ENCODE measurements around the gene CAMK1D.
"Not testable (repeated sequence)": the region's sequence is repeated elsewhere in the genome, so short reads cannot be mapped to it uniquely, and the experiment has no call there.

The CAMK1D gene

DNA sequence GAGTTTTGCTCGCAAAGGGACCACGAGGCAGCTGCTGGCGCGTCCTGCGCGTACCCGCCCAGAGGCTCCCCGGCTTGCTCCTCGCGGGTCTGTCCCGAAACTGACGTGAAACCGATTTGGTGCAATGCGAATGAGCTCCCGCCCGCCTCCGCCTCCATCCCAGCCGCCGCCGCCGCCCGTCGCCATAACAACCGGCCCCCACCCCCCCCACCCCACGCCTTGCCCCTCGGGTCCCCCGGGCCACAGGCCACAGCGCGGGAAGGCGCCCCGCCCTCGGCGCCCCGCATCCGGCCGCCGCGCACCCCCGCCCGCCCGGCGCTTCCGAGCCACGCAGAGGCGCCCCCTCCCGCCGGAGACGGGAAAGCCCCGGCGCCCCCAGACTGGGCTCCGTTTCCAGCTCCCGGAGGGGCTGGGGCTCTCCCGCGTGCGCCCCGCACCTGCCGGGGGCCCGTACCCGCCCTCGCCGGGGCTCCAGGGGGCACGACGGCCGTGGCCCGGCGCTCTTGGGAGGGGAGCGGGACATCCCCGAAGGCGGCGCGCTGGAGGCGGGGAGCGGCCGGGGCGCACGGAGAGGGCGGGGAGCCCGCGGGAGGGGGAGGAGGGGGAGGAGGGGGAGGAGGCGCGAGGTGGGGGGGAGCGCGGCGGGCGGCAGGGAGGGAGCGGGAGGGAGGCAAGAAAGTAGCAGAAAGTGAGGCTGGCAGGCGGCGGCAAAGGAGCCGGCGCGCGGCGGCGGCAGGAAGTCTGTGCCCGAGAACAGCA lies at the start of gene CAMK1D:
TSS of gene CAMK1D (plus strand) at position 678 of the 759 bp plus-strand sequence.
- no peak for DNase-seq

DNA sequence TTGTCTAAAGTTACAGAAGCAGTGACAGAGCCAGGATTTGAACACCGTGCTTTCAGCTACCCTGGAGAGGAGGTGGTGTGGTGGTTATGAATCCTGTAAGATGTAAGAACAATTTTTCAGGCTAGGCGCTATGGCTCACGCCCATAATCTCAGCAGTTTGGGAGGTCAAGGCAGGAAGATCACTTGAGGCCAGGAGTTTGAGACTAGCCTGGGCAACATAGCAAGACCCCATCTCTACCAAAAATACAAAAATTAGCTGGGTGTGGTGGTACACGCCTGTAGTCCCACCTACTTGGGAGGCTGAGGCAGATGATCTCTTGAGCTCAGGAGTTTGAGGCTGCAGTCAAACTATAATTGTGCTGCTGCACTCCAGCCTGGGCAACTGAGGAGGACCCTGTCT lies 48.3 kb upstream of the CAMK1D start:
- not testable (repeated sequence) for DNase-seq

DNA sequence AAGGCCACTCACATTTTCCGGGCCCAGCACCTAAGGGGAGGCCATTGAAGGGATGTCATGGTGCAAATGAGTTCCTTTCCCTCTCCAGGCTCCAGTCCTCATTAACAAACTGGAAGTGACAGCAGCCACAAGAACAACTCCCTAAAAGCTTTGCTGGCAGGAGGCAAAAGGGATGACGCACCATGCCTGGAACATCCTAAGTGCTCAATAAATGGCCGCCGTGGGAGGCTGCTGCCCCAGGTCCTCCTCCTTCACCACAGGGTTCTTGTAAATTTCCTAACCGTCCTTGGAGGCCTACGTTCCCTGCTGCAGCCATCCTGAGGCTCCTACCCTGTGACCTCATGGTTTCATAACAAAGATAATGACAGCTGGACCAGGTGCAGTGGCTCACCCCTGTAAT lies 41.3 kb upstream of the CAMK1D start:
- no peak for DNase-seq

DNA sequence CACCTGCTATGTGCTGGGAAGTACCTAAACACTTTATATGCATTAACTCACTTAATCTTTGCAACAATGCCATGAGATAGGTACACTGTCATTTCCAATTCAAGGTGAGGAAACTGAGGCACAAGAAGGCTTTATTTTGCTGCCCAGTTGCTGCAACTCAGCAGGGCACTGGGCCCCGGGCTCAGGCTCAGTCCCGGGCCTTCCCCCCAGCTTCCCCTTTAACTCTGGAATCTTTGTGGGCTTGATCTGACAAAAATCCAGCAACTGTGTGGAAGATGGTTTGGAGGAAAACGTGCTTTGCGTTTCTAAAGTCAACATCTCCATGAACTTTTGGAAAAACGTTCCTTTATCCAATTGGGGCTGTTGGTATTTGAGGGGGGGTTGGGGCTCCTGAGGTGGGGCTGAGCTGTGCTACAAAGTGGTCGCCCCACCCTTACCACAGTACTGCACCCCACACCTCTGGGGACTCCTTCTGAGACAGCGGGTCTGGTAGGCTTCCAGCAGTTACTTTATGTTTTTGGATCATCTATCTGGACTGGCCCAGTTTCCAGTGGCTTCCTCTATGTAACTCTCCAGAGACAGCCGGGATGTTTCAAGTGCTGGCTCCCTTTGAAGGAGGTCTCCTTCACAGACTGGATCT lies 40.5 kb upstream of the CAMK1D start:
- DNase-seq = no peak

DNA sequence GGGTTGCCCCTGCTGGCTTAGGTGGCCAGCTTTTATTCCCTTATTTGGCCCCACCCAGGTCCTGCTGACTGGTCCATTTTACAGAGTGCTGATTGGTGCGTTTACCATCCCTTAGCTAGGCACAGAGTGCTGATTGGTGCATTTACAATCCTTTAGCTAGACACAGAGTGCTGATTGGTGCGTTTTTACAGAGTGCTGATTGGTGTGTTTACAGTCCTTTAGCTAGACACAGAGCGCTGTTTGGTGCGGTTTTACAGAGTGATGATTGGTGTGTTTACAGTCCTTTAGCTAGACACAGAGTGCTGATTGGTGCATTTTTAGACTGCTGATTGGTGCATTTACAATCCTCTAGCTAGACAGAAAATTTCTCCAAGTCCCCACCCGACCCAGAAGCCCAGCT lies 39.6 kb upstream of the CAMK1D start:
- not testable (repeated sequence) for DNase-seq

DNA sequence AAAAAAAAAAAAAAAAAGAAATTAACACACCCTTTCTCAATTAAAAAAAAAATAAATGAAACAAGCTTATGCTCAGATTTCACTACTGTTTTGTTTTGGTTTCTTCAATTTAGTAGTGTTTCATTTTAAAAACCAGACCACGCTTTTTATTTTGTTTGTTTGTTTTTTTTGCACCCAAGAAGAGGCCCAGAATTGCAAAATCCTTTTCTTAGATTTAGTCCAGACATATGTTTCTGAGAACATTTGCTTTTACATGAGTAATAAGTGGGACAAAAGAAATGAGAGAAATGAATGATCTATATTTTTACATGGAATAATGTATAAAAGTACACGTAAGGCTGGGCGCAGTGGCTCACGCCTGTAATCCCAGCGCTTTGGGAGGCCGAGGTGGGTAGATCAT lies 34.5 kb upstream of the CAMK1D start:
- no peak for DNase-seq

DNA sequence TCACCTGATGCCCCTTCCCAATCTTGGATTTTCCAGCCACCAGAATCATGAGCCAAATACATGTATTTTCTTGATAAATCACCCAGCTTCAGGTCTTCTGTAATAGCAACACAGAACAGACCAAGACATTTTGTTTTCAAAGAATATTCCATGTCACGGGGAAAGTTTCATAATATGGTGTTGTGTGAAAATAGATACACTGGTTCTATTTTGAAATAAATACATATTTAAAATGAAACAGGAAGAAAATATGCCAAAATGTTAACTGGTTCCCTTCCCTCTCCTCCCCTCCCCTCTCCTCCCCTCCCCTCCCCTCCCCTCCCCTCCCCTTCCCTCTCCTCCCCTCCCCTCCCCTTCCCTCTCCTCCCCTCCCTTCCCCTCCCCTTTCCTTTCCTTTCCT lies 30.3 kb upstream of the CAMK1D start:
- DNase-seq = no peak

DNA sequence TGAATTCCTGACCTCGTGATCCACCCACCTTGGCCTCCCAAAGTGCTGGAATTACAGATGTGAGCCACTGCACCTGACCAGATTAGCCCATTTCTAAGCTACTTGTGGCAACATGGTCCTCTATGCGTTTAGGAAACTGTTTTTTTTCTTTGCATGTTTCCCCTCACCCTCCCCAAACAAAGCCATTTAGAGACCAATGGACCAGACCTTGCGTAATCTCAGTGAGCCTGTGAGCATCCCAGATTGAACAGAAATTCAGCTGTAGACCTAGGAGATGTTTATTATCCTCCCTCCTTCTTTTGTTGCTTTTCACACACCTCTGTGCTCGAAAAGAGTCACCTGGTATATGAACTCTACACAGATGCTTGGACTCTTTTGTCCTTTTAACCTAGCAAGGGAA lies 28.5 kb upstream of the CAMK1D start:
- DNase-seq = no peak

DNA sequence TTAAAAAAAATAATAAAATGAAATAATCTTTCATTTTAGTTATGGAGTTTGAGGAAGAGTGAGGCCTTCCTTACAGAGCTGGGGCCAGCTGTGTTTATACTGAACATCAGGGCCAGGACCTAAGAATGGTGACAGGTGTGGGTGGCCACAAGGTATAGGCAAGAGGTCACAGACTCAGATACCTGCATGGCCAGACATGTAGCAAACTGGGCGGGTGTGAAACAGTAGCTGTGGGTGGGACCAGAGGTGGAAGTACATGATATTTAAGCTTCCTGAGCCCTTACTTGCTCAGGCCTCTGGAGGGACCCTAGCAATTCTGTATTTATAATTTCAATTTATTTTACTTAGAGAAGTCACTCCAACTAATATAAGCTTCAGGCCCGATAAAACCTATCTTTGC lies 27.7 kb upstream of the CAMK1D start:
- DNase-seq = no peak

DNA sequence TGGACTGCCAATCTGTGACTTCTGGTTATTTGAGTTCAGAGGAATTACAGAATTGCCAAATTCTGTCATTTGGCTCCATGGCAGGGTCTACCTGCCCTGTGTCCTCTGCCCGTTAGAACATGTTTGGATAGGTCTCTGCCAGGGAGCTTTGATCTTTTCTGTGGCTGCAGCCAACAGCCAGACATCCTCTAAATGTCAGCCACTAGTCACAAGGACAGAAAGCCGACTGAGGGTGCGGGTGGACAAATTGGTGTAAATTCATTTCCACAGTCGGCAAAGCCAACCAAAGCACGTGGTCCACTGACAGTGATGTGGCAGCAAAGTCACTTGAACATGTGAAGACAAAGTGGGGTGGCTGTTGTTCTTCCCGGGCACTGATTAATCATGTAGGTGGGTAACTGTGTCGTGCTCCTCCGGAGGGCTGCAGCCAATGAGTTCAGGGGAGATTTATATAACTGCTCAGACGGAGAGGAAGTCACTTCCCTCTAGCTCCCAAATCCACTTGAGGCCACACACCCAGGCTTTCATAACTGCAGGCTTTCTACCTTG lies 26.7 kb upstream of the CAMK1D start:
- DNase-seq = no peak

DNA sequence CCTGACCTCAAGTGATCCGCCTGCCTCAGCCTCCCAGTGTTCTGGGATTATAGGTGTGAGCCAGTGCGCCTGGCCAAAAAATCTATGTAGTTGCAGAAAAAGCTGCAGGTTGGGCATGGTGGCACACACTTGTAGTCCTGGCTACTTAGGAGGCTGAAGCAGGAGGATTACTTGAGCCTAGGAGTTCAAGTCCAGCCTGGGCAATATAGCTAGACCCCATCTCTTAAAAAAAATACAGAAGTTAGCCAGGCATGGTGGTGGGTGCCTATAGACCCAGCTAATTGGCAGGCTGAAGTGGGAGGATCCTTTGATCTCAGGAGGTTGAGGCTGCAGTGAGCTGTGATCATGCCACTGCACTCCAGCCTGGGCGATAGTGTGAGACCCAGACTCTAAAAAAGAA lies 24.8 kb upstream of the CAMK1D start:
- no peak for DNase-seq

DNA sequence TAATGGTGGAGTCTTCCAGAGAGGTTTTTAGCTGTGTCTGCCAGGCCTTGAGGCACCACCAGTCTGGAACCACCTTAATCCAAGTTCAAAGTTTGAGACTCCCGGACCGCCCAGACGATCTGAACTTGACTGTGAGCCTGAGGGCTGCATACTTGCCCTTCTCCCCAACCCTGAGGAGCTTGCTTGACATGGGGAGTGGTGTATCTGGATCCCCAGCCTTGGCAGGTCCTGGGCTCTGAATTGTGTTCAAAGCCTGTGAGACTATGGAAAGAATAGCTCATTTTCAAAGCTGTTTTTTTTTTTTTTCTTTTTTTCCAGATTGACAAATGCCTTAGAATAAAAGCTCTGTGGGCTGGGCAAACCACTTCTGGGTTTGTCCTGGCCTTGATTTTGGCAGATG lies 22.3 kb upstream of the CAMK1D start:
- DNase-seq = no peak

DNA sequence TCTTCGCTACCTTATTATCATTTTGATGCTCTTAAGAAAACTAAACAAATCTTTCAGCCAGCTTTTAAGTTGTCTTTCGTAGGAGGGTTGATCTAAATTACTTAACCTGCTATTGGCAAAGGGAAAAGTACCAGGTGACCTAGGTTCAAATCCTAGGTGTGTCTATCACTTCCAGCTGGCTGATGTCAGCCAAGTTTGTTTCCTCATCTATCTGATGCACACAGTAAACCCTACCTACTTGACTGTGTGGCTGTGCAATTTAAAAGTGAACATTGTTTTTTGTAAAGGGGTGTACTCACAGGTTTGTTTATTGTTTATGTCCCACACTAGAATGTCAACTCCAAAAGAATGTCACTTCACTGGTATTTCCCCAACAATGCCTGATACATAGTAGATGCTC lies 21.9 kb upstream of the CAMK1D start:
- no peak for DNase-seq

DNA sequence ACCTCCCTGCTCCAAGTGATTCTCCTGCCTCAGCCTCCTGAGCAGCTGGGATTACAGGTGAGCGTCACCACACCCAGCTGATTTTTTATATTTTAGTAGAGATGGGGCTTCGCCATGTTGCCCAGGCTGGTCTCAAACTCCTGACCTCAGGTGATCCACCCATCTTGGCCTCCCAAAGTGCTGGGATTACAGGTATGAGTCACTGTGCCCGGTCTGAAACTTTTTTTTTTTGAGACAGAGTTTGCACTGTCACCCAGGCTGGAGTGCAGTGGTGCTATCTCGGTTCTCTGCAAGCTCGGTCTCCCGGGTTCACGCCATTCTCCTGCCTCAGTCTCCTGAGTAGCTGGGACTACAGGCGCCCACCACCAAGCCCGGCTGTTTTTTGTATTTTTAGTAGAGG lies 21.0 kb upstream of the CAMK1D start:
- DNase-seq = not testable (repeated sequence)

DNA sequence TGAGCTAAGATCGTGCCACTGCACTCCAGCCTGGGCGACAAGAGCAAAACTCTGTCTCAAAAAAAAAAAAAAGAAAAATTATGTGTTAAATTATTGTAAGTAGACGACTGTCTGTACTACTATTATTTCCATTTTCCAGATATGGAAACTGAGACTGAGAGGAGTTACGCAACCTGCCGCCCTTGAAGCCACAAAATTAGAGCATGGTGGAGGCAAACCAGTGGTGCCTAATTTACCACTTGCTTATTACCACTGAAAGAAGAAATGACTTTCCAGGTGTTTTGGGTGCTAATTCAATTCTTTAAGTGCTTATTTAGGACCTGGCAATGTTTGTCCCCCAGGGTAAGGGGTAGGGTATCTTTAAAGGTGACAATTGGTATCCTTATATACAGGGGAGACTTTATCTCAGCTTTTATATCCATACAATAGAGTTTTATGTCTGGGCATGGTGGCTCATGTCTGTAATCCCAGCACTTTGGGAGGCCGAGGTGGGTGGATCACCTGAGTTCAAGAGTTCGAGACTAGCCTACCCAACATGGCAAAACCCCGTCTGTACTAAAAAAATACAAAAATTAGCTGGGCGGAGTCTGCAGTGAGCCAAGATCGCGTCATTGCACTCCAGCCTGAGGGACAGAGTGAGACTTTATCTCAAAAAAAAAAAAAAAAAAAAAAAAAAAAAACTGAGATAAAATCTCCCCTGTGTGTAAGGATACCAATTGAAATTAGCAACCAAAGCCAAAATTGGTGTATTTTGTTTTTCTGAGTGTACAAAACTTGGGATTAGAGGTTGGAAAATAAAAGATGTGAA lies 16.6 kb upstream of the CAMK1D start:
- no peak for DNase-seq

DNA sequence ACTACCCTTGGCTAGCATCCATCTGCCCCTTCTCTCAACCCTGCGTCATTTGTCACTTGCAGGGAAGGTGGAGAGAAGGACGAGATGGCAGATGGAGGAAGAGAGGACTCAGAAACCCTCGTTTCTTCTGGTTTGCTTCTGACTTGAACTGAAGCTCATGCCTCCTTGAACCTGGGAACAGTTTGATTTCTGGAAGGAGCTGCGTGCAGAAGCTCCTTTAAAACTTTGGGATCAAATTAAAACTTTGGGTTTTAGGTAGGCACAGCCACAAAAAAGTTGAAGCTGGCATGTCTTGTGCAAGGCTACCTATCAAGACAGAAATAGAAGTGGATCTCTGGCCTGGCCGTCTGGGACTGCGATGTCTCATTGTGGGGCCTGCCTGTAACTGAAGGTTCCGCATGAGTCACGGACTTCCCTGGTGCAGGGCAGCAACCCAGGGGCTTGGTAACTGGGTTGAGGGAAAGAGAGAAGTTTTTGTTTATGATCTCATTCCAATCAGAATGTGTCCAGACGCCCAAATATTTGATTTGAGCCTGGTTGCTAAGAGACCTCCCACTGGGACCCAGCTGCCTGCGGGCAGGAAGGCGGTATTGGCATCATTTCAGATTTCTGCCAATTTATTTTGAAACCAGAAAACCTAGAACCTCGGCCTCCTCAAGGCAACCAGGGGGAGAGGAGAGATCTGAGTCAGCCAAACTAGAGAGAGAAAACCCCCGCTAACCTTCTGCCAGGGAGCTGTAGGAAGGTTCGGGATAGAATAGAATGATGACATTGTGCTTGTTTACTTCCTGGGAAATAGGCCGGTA lies 15.8 kb upstream of the CAMK1D start:
- peak; percentile 18 for DNase-seq

DNA sequence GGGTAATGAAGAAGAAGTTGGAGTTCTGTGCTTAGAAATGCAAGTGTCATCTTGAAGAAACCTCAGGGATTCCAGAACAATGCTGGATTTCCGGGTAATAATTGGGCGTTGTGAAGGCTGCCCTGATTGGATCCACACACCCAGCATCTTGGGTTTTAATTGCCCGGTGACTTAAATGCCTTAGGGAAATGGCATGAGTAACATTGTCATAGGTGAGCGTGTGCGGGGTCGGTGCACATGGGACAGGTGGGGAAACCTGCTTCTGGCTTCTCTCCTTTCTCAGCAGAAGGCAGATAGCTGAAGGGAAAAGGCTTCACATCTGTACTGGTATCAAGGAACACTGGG lies 15.2 kb upstream of the CAMK1D start:
- DNase-seq = no peak

DNA sequence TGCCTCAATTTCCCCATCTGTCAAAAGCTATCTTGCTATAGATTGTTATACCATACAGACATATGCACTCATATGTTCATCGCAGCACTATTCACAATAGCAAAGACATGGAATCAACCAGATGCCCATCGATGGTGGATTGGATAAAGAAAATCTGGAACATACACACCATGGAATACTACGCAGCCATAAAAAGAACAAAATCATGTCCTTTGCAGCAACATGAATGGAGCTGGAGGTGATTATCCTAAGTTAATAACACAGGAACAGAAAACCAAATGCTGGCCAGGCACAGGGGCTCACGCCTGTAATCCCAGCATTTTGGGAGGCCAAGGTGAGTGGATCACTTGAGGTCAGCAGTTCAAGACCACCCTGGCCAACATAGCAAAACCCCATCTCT lies 14.2 kb upstream of the CAMK1D start:
- DNase-seq = not testable (repeated sequence)

DNA sequence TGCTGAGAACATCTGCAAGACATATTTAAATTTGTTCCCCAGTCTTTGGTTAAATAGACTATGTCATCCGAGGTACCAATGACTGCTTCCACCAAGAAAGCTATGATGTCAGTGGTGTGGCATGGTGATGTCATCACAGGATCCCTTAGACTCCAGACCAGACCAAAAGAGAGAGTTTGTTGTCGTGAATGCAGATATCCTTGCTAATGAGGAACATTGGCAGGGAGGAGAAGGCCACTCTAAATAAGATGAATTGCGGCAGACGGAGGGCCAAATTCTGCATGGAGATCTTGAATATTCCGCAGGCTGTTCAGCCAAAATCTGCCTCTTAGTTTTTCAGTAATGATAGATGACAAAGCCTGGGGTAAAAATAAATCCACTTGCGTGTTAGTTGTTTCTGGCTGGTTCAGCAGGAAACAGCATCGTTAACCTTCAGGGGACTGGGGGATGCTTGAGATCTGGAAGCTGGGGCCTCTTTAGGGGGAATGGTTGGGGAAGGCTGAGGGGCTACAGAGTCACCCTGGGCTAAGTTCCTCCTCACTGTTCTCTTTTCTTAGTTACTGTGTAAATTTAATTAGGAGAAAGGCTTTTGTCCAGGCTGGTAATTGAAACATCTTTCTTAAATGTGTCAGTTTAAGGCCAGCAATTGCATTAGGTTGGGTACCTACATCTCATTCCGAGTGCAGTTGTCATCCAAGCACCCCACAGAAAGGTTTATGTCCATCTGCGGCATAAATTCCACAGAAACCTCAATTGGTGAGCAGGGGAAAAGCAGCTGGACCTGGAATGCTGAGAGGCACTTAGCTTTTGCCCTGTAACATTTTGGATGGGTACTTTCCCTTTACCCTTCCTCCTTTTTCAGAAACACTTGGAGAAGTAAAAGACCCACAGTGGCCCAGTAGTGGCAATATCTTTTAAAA lies 11.6 kb upstream of the CAMK1D start:
- DNase-seq = no peak

DNA sequence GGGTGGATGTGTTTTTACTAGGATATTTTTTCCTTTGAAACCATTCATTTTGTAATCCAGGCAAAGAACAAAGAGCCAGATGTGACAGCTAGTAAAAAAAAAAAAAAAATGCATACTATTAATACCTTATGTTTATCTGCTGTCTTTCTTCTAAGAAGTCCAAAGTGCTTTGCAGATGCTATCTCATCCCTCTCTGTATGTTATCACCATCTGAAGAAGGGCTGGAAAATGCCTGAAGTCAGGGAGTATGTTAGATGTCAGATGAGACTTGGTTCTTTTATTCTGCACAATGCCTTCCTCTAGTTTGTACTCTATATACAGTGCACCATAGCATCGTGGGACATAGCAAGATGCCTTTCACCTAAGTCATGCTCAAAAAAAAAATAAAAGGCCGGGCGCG lies 10.4 kb upstream of the CAMK1D start:
- no peak for DNase-seq

DNA sequence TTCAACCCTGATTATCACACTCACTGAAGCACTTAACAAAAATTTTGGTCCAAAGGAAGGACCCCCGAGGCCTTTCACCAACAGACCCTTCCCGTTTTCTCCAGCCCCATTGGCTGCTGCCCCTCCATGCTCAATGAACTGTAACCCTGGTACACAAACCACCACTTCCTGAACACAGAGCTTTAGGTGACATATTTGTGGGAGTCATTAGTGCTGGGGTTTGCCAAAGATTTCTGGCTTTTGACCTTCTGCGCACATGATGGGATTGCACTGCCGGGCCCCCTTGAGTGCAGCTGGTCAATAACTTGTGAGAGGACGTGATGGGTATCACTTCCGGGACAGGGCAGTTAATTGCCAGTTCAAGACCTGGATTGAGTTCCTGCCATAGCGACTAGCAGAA lies 9.0 kb upstream of the CAMK1D start:
- no peak for DNase-seq

DNA sequence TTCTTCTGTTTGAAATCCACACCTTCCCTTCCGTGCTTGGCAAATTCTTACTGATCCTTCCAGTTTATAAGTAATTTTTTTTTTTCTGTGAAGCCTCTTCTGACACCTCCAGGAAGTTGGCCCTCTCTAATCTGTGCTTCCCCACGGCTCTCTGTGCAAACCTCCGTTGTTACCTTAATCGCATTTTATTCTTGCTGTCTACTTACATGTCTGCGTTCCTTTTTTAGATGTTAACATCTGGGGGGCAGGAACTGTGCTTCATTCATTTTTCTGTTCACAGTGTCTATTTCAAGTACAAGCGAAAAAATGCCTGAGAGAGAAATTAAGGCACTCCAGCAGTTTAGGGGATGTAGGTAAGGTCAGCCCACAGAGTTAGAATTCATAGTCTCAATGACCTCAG lies 8.4 kb upstream of the CAMK1D start:
- no peak for DNase-seq

Data from NCI-H1694 (cell line).